ENCODE results near the gene DOCK10. TPM values are rescaled to one million over a fixed set of nuclear protein-coding genes. Genes with fewer than 3 reads are reported as not detected.

The DOCK10 gene
- total RNA-seq, 1 experiment from 2014 or later, result 5.8 TPM

- no peaks in the 10 kb centered on the region for H3K4me1 ChIP-seq (ENCODE audit: control insufficient read depth, insufficient read depth, low read length)
- no peaks in the 10 kb centered on the region for H3K27me3 ChIP-seq (ENCODE audit: control insufficient read depth, insufficient read depth, low read length)
- TF ChIP-seq TCF7L2 (IDR thresholded peaks at IDR 0.05; ENCODE audit: low read depth, low read length) (no peak), POLR2AphosphoS5 (IDR thresholded peaks at IDR 0.05; ENCODE audit: low read depth, low read length) (no peak), SIN3A (IDR thresholded peaks at IDR 0.05; ENCODE audit: borderline replicate concordance, insufficient read depth, low read depth, low read length) (no peak), REST (IDR thresholded peaks at IDR 0.05; ENCODE audit: insufficient read depth in 1 of 2, low read depth in 2 of 2, low read length in 1 of 2) (no peak)
- TF ChIP-seq, protein P1, sequence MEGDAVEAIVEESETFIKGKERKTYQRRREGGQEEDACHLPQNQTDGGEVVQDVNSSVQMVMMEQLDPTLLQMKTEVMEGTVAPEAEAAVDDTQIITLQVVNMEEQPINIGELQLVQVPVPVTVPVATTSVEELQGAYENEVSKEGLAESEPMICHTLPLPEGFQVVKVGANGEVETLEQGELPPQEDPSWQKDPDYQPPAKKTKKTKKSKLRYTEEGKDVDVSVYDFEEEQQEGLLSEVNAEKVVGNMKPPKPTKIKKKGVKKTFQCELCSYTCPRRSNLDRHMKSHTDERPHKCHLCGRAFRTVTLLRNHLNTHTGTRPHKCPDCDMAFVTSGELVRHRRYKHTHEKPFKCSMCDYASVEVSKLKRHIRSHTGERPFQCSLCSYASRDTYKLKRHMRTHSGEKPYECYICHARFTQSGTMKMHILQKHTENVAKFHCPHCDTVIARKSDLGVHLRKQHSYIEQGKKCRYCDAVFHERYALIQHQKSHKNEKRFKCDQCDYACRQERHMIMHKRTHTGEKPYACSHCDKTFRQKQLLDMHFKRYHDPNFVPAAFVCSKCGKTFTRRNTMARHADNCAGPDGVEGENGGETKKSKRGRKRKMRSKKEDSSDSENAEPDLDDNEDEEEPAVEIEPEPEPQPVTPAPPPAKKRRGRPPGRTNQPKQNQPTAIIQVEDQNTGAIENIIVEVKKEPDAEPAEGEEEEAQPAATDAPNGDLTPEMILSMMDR (IDR thresholded peaks at IDR 0.05), result no peak
- no TSS peak for BruUV-seq (replicated peaks)
- intact Hi-C loops (cut with micrococcal nuclease; ENCODE audit: unreplicated experiment), result no loop called here
- H3K4me3 ChIP-seq (ENCODE audit: low read depth in 2 of 2, low read length in 2 of 2), result no peak overlapping the region
- ATAC-seq (no peak), DNase-seq (ENCODE audit: low read depth, low spot score) (no peak)
- CTCF ChIA-PET, result no interaction called here
- no peak overlapping the region for H3K27ac ChIP-seq (ENCODE audit: low read length)
- H3K36me3 ChIP-seq (ENCODE audit: control insufficient read depth, insufficient read depth, low read length), result no peaks in the 10 kb centered on the region
- in situ Hi-C loops (cut with HindIII; ENCODE audit: low pct_unique_long_range_greater_than_20kb, low sequenced_read_pairs), result no loop called here
- H3K9me3 ChIP-seq (ENCODE audit: control insufficient read depth, insufficient read depth, low read depth, low read length), result no peaks in the 10 kb centered on the region
- POLR2A ChIA-PET, result no interaction called here
Measured at GRCh38 chr2:224722250-224722649, 320.0 kb downstream of the DOCK10 start.

- ChIA-PET POLR2A (no interaction called here), CTCF (no interaction called here)
- DNase-seq (ENCODE audit: low read depth, low spot score) (no peak), ATAC-seq (no peak)
- Histone ChIP-seq H3K27ac (ENCODE audit: low read length) (no peak overlapping the region), H3K36me3 (ENCODE audit: control insufficient read depth, insufficient read depth, low read length) (no peaks in the 10 kb centered on the region), H3K27me3 (ENCODE audit: control insufficient read depth, insufficient read depth, low read length) (no peaks in the 10 kb centered on the region), H3K4me3 (ENCODE audit: low read depth in 2 of 2, low read length in 2 of 2) (no peak overlapping the region), H3K9me3 (ENCODE audit: control insufficient read depth, insufficient read depth, low read depth, low read length) (no peaks in the 10 kb centered on the region), H3K4me1 (ENCODE audit: control insufficient read depth, insufficient read depth, low read length) (peaks cover under 1% of the 10 kb centered on the region; the same call in 1 of the 2 replicates)
- in situ Hi-C loops (cut with HindIII; ENCODE audit: low pct_unique_long_range_greater_than_20kb, low sequenced_read_pairs), result no loop called here
- TF ChIP-seq, protein P1 (IDR thresholded peaks at IDR 0.05), result no peak
- TF ChIP-seq REST (IDR thresholded peaks at IDR 0.05; ENCODE audit: insufficient read depth in 1 of 2, low read depth in 2 of 2, low read length in 1 of 2) (no peak), SIN3A (IDR thresholded peaks at IDR 0.05; ENCODE audit: borderline replicate concordance, insufficient read depth, low read depth, low read length) (no peak), TCF7L2 (IDR thresholded peaks at IDR 0.05; ENCODE audit: low read depth, low read length) (no peak), POLR2AphosphoS5 (IDR thresholded peaks at IDR 0.05; ENCODE audit: low read depth, low read length) (no peak)
- intact Hi-C loops (cut with micrococcal nuclease; ENCODE audit: unreplicated experiment), result no loop called here
- no TSS peak for BruUV-seq (replicated peaks)
Measured at GRCh38 chr2:224716921-224717320, 325.3 kb downstream of the DOCK10 start.

Data from Panc1 (cell line).